Measurements from ENCODE around the gene GOLGA6L2. TPM values are rescaled to one million over a fixed set of nuclear protein-coding genes. Genes with fewer than 3 reads are reported as not detected.
"Not testable (repeated sequence)": the region's sequence is repeated elsewhere in the genome, so short reads cannot be mapped to it uniquely, and the experiment has no call there.

GOLGA6L2 gene
- polyA plus RNA-seq, 3 donors: not detected

DNA sequence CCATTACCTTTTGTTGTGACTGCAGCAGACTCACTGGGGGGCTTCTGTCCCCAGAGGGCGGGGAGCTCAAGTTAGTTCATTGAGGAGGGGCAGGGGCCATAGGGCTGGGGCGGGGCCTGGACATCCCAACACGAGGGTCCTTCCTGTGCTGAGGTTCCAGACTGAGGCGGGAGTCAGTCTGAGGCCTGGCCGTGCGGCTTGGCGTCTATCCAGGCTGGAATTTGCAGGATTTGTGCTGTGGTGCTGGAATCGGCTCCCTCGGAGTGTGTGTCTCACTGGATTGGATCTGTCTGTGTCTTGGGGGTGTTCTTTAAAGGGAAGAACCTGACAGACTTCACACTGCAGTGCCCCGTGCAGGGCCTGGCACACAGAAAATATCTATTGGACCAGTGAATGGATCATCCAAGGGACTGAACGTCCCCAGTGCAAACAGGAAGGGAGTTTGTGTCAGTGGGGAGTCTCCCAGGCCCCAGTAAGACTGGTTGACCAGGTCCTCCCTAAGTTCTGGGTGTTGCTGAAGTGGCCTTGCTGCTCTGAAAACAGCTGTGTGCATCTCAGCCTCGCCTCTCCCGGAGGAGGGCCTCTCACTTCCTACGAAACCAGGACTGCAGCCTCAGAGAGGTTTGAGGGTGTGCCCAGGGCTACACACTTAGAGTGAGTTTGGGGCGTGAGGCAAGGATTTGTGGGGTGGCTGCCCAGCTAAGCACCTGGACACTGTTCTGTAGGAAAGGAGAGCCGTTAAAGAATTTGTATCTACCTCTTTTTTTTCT lies 26.1 kb downstream of the GOLGA6L2 start:
- Histone ChIP-seq H3K4me3 (replicated peaks in 1 of 3; ENCODE audit: low read depth in 2 of 3, low read length in 3 of 3) (no peak overlapping the region), H3K4me1 (ENCODE audit: control insufficient read depth in 1 of 2, insufficient read depth in 2 of 2, low read length in 2 of 2) (no peaks in the 10 kb centered on the region), H3K9me3 (replicated peaks in 1 of 2; ENCODE audit: control insufficient read depth in 1 of 2, insufficient read depth in 1 of 2, low read length in 2 of 2) (no peaks in the 10 kb centered on the region), H4K20me1 (ENCODE audit: insufficient read depth, low read length) (no peaks in the 10 kb centered on the region), H3K9ac (ENCODE audit: insufficient read depth, low read length, poor library complexity, severe bottlenecking) (no peak overlapping the region), H3K36me3 (replicated peaks in 1 of 2; ENCODE audit: control insufficient read depth in 1 of 2, insufficient read depth in 2 of 2, low read length in 2 of 2) (no peaks in the 10 kb centered on the region), H3K4me2 (replicated peaks; ENCODE audit: extremely low read depth, low read length, poor library complexity, severe bottlenecking) (no peak overlapping the region), H3K27ac (ENCODE audit: low read depth in 1 of 2, low read length in 2 of 2) (no peak overlapping the region), H3K27me3 (ENCODE audit: control insufficient read depth in 2 of 2, insufficient read depth in 2 of 2, low read length in 2 of 2) (no peaks in the 10 kb centered on the region), H3K79me2 (ENCODE audit: insufficient read depth, low read length) (no peaks in the 10 kb centered on the region), H2AFZ (ENCODE audit: insufficient read depth, low read depth, low read length, poor library complexity, severe bottlenecking) (no peak overlapping the region)
- 78% methylated on average over 13 of the region's 16 CpGs for WGBS (ENCODE audit: insufficient coverage)
- H3K36me3 Mint-ChIP-seq: no peaks in the 10 kb centered on the region
- no peak for DNase-seq
- peaks cover 0 to 2% (median under 1%) of the 10 kb centered on the region in 3 donors for H3K27me3 Mint-ChIP-seq (ENCODE audit: low read depth in 3 of 3)
- no peaks in the 10 kb centered on the region for H3K4me1 Mint-ChIP-seq
- TF ChIP-seq, protein P1, sequence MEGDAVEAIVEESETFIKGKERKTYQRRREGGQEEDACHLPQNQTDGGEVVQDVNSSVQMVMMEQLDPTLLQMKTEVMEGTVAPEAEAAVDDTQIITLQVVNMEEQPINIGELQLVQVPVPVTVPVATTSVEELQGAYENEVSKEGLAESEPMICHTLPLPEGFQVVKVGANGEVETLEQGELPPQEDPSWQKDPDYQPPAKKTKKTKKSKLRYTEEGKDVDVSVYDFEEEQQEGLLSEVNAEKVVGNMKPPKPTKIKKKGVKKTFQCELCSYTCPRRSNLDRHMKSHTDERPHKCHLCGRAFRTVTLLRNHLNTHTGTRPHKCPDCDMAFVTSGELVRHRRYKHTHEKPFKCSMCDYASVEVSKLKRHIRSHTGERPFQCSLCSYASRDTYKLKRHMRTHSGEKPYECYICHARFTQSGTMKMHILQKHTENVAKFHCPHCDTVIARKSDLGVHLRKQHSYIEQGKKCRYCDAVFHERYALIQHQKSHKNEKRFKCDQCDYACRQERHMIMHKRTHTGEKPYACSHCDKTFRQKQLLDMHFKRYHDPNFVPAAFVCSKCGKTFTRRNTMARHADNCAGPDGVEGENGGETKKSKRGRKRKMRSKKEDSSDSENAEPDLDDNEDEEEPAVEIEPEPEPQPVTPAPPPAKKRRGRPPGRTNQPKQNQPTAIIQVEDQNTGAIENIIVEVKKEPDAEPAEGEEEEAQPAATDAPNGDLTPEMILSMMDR (IDR thresholded peaks at IDR 0.05): no peak
- H3K4me3 Mint-ChIP-seq: no peak overlapping the region
- H3K9me3 Mint-ChIP-seq: peaks cover 0 to 13% (median 2%) of the 10 kb centered on the region in 7 donors
- H3K27ac Mint-ChIP-seq: no peak overlapping the region
- intact Hi-C loops (cut with micrococcal nuclease): no loop called here

DNA sequence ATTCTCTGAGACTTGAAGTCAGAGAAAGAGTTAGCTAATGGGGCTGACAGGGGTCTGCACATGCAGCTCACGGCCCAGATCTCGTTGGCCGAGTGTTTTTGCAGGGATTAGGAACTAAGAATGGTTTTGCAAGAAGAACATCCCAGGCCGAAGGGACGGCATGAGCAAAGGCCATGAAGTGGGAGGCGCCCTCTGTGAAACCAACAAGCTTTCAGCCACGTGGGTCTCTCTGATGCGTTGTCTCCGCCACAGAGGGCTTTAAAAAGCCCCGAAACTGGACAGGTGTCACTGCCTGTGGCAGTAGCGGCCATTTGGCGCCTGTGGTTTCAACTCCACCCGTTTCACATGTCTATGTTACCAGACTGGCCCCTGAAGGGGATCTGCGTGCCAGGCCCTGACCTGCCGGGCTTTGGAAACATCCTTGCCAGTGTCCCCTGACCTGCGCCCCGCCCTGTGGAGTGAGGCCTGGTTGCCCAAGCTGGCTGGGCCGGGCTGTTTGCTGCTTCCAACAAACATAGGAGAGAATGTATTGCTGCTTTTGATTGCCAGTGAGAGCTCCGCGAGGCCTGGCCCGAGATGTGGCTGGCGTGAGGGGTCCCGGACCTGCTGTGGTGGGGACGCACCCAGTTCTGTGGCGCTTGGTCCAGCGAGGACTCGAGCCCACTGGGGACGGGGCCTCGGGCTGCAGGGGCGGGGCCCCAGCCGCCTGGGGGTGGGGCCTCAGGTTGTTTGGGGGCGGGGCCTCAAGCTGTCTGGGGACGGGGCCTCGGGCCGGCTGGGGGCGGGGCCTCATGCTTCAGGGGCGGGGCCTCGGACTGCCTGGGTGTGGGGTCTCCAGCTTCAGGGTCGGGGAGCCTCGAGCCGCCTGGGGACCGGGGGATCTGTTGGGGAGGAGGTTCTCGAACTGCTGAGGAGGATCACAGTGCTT lies 30.4 kb downstream of the GOLGA6L2 start:
- Mint-ChIP-seq H3K9me3 (peaks cover 0 to 7% (median 2%) of the 10 kb centered on the region in 7 donors), H3K27me3 (ENCODE audit: low read depth in 3 of 3) (peaks cover 1 to 3% (median 2%) of the 10 kb centered on the region in 3 donors), H3K27ac (no peak overlapping the region), H3K36me3 (no peaks in the 10 kb centered on the region), H3K4me3 (no peak overlapping the region), H3K4me1 (no peaks in the 10 kb centered on the region)
- H3K4me3 ChIP-seq (replicated peaks in 1 of 3; ENCODE audit: low read depth in 2 of 3, low read length in 3 of 3): no peak overlapping the region
- no peak overlapping the region for H3K4me2 ChIP-seq (replicated peaks; ENCODE audit: extremely low read depth, low read length, poor library complexity, severe bottlenecking)
- intact Hi-C loops (cut with micrococcal nuclease): no loop called here
- H3K9ac ChIP-seq (ENCODE audit: insufficient read depth, low read length, poor library complexity, severe bottlenecking): no peak overlapping the region
- no peak overlapping the region for H3K27ac ChIP-seq (ENCODE audit: low read depth in 1 of 2, low read length in 2 of 2)
- no peaks in the 10 kb centered on the region for H4K20me1 ChIP-seq (ENCODE audit: insufficient read depth, low read length)
- TF ChIP-seq, protein P1 (IDR thresholded peaks at IDR 0.05): no peak
- WGBS (ENCODE audit: insufficient coverage): 93% methylated on average over 29 of the region's 43 CpGs
- H3K9me3 ChIP-seq (replicated peaks in 1 of 2; ENCODE audit: control insufficient read depth in 1 of 2, insufficient read depth in 1 of 2, low read length in 2 of 2): no peaks in the 10 kb centered on the region
- H3K4me1 ChIP-seq (ENCODE audit: control insufficient read depth in 1 of 2, insufficient read depth in 2 of 2, low read length in 2 of 2): no peaks in the 10 kb centered on the region
- H2AFZ ChIP-seq (ENCODE audit: insufficient read depth, low read depth, low read length, poor library complexity, severe bottlenecking): no peak overlapping the region
- H3K36me3 ChIP-seq (replicated peaks in 1 of 2; ENCODE audit: control insufficient read depth in 1 of 2, insufficient read depth in 2 of 2, low read length in 2 of 2): no peaks in the 10 kb centered on the region
- no peak for DNase-seq
- no peaks in the 10 kb centered on the region for H3K79me2 ChIP-seq (ENCODE audit: insufficient read depth, low read length)
- H3K27me3 ChIP-seq (ENCODE audit: control insufficient read depth in 2 of 2, insufficient read depth in 2 of 2, low read length in 2 of 2): no peaks in the 10 kb centered on the region

DNA sequence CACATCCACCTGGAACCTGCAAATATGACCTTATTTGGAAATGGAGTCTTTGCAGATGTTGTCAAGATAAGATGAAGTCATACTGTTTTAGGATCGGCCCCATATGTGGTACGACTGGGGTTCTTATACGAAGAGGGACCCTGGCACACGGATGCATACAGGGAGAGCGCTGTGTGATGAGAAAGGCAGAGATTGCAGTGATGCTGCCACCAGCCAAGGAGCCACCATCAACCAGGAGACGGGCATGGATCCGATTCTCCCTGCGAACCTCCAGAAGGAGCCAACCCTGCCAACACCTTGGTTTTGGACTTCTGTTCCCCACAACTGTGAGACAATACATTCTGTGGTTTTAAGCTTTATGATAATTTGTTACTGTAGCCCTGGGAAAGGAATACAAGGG lies 31.2 kb downstream of the GOLGA6L2 start:
- H4K20me1 ChIP-seq (ENCODE audit: insufficient read depth, low read length); H3K36me3 ChIP-seq (replicated peaks in 1 of 2; ENCODE audit: control insufficient read depth in 1 of 2, insufficient read depth in 2 of 2, low read length in 2 of 2); H3K4me1 ChIP-seq (ENCODE audit: control insufficient read depth in 1 of 2, insufficient read depth in 2 of 2, low read length in 2 of 2); H3K27me3 Mint-ChIP-seq (ENCODE audit: low read depth in 3 of 3); intact Hi-C loops (cut with micrococcal nuclease); H3K4me2 ChIP-seq (replicated peaks; ENCODE audit: extremely low read depth, low read length, poor library complexity, severe bottlenecking); H3K9ac ChIP-seq (ENCODE audit: insufficient read depth, low read length, poor library complexity, severe bottlenecking); H3K79me2 ChIP-seq (ENCODE audit: insufficient read depth, low read length); DNase-seq; H3K4me3 ChIP-seq (replicated peaks in 1 of 3; ENCODE audit: low read depth in 2 of 3, low read length in 3 of 3); H3K27ac ChIP-seq (ENCODE audit: low read depth in 1 of 2, low read length in 2 of 2); H3K27ac Mint-ChIP-seq; H3K27me3 ChIP-seq (ENCODE audit: control insufficient read depth in 2 of 2, insufficient read depth in 2 of 2, low read length in 2 of 2); H3K9me3 ChIP-seq (replicated peaks in 1 of 2; ENCODE audit: control insufficient read depth in 1 of 2, insufficient read depth in 1 of 2, low read length in 2 of 2); H3K4me3 Mint-ChIP-seq; H3K4me1 Mint-ChIP-seq; H3K36me3 Mint-ChIP-seq; H2AFZ ChIP-seq (ENCODE audit: insufficient read depth, low read depth, low read length, poor library complexity, severe bottlenecking); H3K9me3 Mint-ChIP-seq: not testable (repeated sequence)
- 95% methylated on average over 8 of the region's 8 CpGs for WGBS (ENCODE audit: insufficient coverage)

All from CD14-positive monocyte (primary cell).